Astrocyte (in vitro differentiated cells and primary cell): Measurements from ENCODE around the gene SFT2D2. TPM values are rescaled to one million over a fixed set of nuclear protein-coding genes. Genes with fewer than 3 reads are reported as not detected.

ENCODE experiments used
- DNase-seq: peaks from one replicate; pipeline ENCODE4 v3.0.0-alpha.2; 2010; ENCODE audit warnings: low read depth
- FAIRE-seq: peaks from 2 replicates; lab custom pipeline; 2011; peaks lifted over from hg19 to GRCh38; lab: Jason Lieb, UNC
- H2AFZ ChIP-seq: 2 replicates; pipeline ENCODE4 v1.6.0; 2012; ENCODE audit warnings: low read depth, low read length, inconsistent platforms
- H3K27ac ChIP-seq: 2 replicates; pipeline ENCODE4 v1.5.1; 2011; ENCODE audit warnings: low read depth, low read length, inconsistent platforms
- H3K27me3 ChIP-seq: 2 replicates; pipeline ENCODE4 v1.6.0; 2011; ENCODE audit warnings: low read length, inconsistent platforms; ENCODE audit not compliant: insufficient read depth
- H3K36me3 ChIP-seq: 2 replicates; pipeline ENCODE4 v1.5.1; 2011; ENCODE audit warnings: low read length, inconsistent platforms; ENCODE audit not compliant: insufficient read depth
- H3K4me1 ChIP-seq: 2 replicates; pipeline ENCODE4 v1.5.1; 2011; ENCODE audit warnings: low read length, inconsistent platforms; ENCODE audit not compliant: insufficient read depth
- H3K4me2 ChIP-seq: 2 replicates; pipeline ENCODE4 v1.6.0; 2012; ENCODE audit warnings: low read length, inconsistent platforms
- H3K4me3 ChIP-seq: 2 replicates; pipeline ENCODE4 v1.5.1; 2011; ENCODE audit warnings: low read depth, mild to moderate bottlenecking, low read length, inconsistent platforms; ENCODE audit not compliant: insufficient read depth
- H3K79me2 ChIP-seq: 2 replicates; pipeline ENCODE4 v1.6.0; 2012; ENCODE audit warnings: mild to moderate bottlenecking, low read length, inconsistent platforms; ENCODE audit not compliant: insufficient read depth
- H3K9ac ChIP-seq: 2 replicates; pipeline ENCODE4 v1.6.0; 2012; ENCODE audit warnings: mild to moderate bottlenecking, low read length, inconsistent platforms
- H3K9me3 ChIP-seq: 2 replicates; pipeline ENCODE4 v1.5.1; 2012; ENCODE audit warnings: low read depth, mild to moderate bottlenecking, low read length, inconsistent platforms; ENCODE audit not compliant: insufficient read depth
- H4K20me1 ChIP-seq: 2 replicates; pipeline ENCODE4 v1.6.0; 2012; ENCODE audit warnings: low read length, inconsistent platforms; ENCODE audit not compliant: insufficient read depth
- H3K27ac Mint-ChIP-seq: one replicate; pipeline ENCODE4 v1.8.0; 2021; ENCODE audit warnings: mild to moderate bottlenecking, mixed read lengths; ENCODE audit not compliant: unreplicated experiment
- H3K27me3 Mint-ChIP-seq: one replicate; pipeline ENCODE4 v1.8.0; 2021; ENCODE audit warnings: low read depth, mixed read lengths; ENCODE audit not compliant: unreplicated experiment
- H3K36me3 Mint-ChIP-seq: one replicate; pipeline ENCODE4 v1.8.0; 2021; ENCODE audit warnings: low read depth, mixed read lengths; ENCODE audit not compliant: unreplicated experiment
- H3K4me1 Mint-ChIP-seq: one replicate; pipeline ENCODE4 v1.8.0; 2021; ENCODE audit warnings: low read depth, mixed read lengths; ENCODE audit not compliant: unreplicated experiment
- H3K4me3 Mint-ChIP-seq: one replicate; pipeline ENCODE4 v1.8.0; 2021; ENCODE audit warnings: mild to moderate bottlenecking, moderate library complexity, mixed read lengths; ENCODE audit not compliant: unreplicated experiment
- H3K9me3 Mint-ChIP-seq: one replicate; pipeline ENCODE4 v1.8.0; 2021; ENCODE audit warnings: mild to moderate bottlenecking, mixed read lengths; ENCODE audit not compliant: unreplicated experiment
- EZH2 ChIP-seq: IDR thresholded peaks from 2 replicates; pipeline ENCODE4 v1.6.1; 2012; ENCODE audit warnings: mild to moderate bottlenecking, low read length, inconsistent platforms; ENCODE audit not compliant: insufficient read depth
- total RNA-seq: library from RNA; stranded (reverse); gene quantifications from 2 replicates; pipeline ENCODE4 v1.2.1, GENCODE V29; 2021
- TF ChIP-seq, protein P1 (sequence below): IDR thresholded peaks from 2 replicates; pipeline ENCODE4 v1.5.1; 2011; ENCODE audit warnings: low read depth, mild to moderate bottlenecking, inconsistent platforms, low read length, moderate library complexity; ENCODE audit not compliant: insufficient read depth

The SFT2D2 gene
- total RNA-seq, 1 donor from 2014 or later, result 73.4 TPM

DNA sequence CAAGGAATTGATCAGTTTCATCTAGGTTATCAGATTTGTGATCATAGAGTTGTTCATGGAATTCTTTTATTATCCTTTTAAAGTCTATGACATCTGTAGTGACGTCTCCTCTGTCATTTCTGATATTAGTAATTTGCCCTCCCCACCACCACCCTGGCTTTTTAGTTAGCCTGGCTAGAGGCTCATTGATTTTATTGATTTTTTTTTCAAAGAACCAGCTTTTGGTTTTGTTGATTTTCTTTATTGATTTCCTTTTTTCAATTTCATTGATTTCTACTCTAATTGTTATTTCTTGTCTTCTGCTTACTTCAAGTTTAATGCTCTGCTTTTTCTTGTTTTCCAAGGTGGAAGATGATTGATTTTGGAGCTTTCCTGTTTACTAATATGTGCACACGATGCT lies 31.6 kb downstream of the SFT2D2 start:
- peaks cover 15% of the 10 kb centered on the region for H3K9me3 Mint-ChIP-seq
- Histone ChIP-seq H3K27me3 (no peaks in the 10 kb centered on the region), H3K9ac (no peak overlapping the region), H3K36me3 (no peaks in the 10 kb centered on the region), H3K4me1 (peaks cover 14% of the 10 kb centered on the region), H3K4me2 (no peak overlapping the region), H3K27ac (no peak overlapping the region), H2AFZ (no peak overlapping the region), H4K20me1 (peaks cover 6% of the 10 kb centered on the region), H3K79me2 (peaks cover 10% of the 10 kb centered on the region), H3K4me3 (no peak overlapping the region), H3K9me3 (peaks cover 10% of the 10 kb centered on the region)
- H3K4me3 Mint-ChIP-seq, result no peak overlapping the region
- FAIRE-seq (no peak), DNase-seq (no peak)
- H3K4me1 Mint-ChIP-seq, result peaks cover 10% of the 10 kb centered on the region
- H3K27ac Mint-ChIP-seq, result no peak overlapping the region
- TF ChIP-seq EZH2, result no peak
- TF ChIP-seq, protein P1, sequence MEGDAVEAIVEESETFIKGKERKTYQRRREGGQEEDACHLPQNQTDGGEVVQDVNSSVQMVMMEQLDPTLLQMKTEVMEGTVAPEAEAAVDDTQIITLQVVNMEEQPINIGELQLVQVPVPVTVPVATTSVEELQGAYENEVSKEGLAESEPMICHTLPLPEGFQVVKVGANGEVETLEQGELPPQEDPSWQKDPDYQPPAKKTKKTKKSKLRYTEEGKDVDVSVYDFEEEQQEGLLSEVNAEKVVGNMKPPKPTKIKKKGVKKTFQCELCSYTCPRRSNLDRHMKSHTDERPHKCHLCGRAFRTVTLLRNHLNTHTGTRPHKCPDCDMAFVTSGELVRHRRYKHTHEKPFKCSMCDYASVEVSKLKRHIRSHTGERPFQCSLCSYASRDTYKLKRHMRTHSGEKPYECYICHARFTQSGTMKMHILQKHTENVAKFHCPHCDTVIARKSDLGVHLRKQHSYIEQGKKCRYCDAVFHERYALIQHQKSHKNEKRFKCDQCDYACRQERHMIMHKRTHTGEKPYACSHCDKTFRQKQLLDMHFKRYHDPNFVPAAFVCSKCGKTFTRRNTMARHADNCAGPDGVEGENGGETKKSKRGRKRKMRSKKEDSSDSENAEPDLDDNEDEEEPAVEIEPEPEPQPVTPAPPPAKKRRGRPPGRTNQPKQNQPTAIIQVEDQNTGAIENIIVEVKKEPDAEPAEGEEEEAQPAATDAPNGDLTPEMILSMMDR, result no peak
- H3K27me3 Mint-ChIP-seq, result no peaks in the 10 kb centered on the region
- H3K36me3 Mint-ChIP-seq, result peaks cover 32% of the 10 kb centered on the region

DNA sequence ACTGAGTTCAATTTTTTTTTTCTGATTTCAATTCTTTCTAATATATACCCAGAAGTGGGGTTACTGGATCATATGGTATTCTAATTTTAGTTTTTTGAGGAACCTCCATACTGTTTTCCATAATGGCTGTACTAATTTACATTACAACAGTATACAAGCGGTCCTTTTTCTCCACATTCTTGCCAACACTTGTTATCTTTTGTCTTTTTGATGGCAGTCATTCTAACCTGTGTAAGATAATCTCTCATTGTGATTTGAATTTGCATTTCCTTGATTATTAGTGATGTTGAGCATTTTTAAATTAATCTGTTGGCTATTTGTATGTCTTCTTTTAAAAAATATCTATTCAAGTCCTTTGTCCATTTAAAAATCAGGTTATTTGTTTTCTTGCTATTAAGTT lies 33.8 kb downstream of the SFT2D2 start:
- no peak overlapping the region for H3K9ac ChIP-seq
- H3K36me3 Mint-ChIP-seq, result peaks cover 28% of the 10 kb centered on the region
- peaks cover 16% of the 10 kb centered on the region for H3K9me3 Mint-ChIP-seq
- H3K4me3 ChIP-seq, result no peak overlapping the region
- no peak overlapping the region for H3K4me3 Mint-ChIP-seq
- H4K20me1 ChIP-seq, result peaks cover 6% of the 10 kb centered on the region
- no peak for DNase-seq
- peaks cover 11% of the 10 kb centered on the region for H3K4me1 Mint-ChIP-seq
- H3K27me3 Mint-ChIP-seq, result no peaks in the 10 kb centered on the region
- peaks cover 4% of the 10 kb centered on the region for H3K79me2 ChIP-seq
- H3K4me1 ChIP-seq, result peaks cover 14% of the 10 kb centered on the region
- no peak for FAIRE-seq
- no peak overlapping the region for H3K4me2 ChIP-seq
- no peak overlapping the region for H2AFZ ChIP-seq
- no peak overlapping the region for H3K27ac ChIP-seq
- no peak overlapping the region for H3K27ac Mint-ChIP-seq
- peaks cover 10% of the 10 kb centered on the region for H3K9me3 ChIP-seq
- no peak for TF ChIP-seq EZH2
- TF ChIP-seq, protein P1, result no peak
- no peaks in the 10 kb centered on the region for H3K36me3 ChIP-seq
- H3K27me3 ChIP-seq, result no peaks in the 10 kb centered on the region

DNA sequence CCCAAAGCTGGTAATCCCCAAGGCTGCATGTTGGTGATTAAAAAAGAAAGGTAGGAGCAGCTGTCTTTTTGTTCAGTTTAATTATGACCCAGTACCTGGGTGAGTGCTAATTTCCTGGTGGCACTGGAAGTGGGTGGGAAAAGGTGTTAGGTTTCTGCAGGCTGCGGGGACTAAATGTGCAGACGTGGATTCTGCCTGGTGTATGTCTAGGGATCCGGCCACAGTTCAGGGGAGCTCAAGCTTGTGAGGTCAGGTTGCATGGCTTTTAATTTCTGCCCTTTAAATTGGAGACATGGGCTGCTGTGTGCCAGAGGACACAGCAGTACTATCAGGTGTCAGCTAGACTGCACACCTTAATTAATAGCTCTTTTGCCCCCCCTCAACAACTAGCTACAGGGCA lies 34.6 kb downstream of the SFT2D2 start:
- Histone ChIP-seq H3K9ac (no peak overlapping the region), H3K27ac (no peak overlapping the region), H3K27me3 (no peaks in the 10 kb centered on the region), H3K4me1 (peaks cover 14% of the 10 kb centered on the region), H4K20me1 (peaks cover 6% of the 10 kb centered on the region), H3K79me2 (peaks cover 4% of the 10 kb centered on the region), H3K9me3 (peaks cover 10% of the 10 kb centered on the region), H3K4me2 (no peak overlapping the region), H3K4me3 (no peak overlapping the region), H3K36me3 (no peaks in the 10 kb centered on the region), H2AFZ (no peak overlapping the region)
- FAIRE-seq (no peak), DNase-seq (no peak)
- H3K36me3 Mint-ChIP-seq, result peaks cover 27% of the 10 kb centered on the region
- no peaks in the 10 kb centered on the region for H3K27me3 Mint-ChIP-seq
- H3K9me3 Mint-ChIP-seq, result peaks cover 16% of the 10 kb centered on the region
- no peak for TF ChIP-seq EZH2
- H3K27ac Mint-ChIP-seq, result no peak overlapping the region
- H3K4me3 Mint-ChIP-seq, result no peak overlapping the region
- H3K4me1 Mint-ChIP-seq, result peaks cover 11% of the 10 kb centered on the region
